ENCODE results near the gene UGT1A10.

Gene UGT1A10

GRCh38 chr2:233779722-233780121 lies 143.5 kb downstream of the UGT1A10 start:
- H3K4me3 ChIP-seq (ENCODE audit: low read depth, low read length), result no peak overlapping the region
- in situ Hi-C loops (cut with HindIII; ENCODE audit: low sequenced_read_pairs), result no loop called here
- no peak for TF ChIP-seq CTCF (IDR thresholded peaks at IDR 0.05; ENCODE audit: low read depth, low read length, missing control alignments)
- no peak for DNase-seq (ENCODE audit: low read depth)

GRCh38 chr2:233780771-233781170 lies 144.5 kb downstream of the UGT1A10 start:
- in situ Hi-C loops (cut with HindIII; ENCODE audit: low sequenced_read_pairs), result no loop called here
- no peak for TF ChIP-seq CTCF (IDR thresholded peaks at IDR 0.05; ENCODE audit: low read depth, low read length, missing control alignments)
- no peak for DNase-seq (ENCODE audit: low read depth)
- no peak overlapping the region for H3K4me3 ChIP-seq (ENCODE audit: low read depth, low read length)

GRCh38 chr2:233789554-233789953 lies 153.3 kb downstream of the UGT1A10 start:
- H3K4me3 ChIP-seq (ENCODE audit: low read depth, low read length), result no peak overlapping the region
- in situ Hi-C loops (cut with HindIII; ENCODE audit: low sequenced_read_pairs), result no loop called here
- no peak for TF ChIP-seq CTCF (IDR thresholded peaks at IDR 0.05; ENCODE audit: low read depth, low read length, missing control alignments)
- DNase-seq (ENCODE audit: low read depth), result no peak

GRCh38 chr2:233791151-233791882 lies 155.1 kb downstream of the UGT1A10 start:
- no peak for TF ChIP-seq CTCF (IDR thresholded peaks at IDR 0.05; ENCODE audit: low read depth, low read length, missing control alignments)
- H3K4me3 ChIP-seq (ENCODE audit: low read depth, low read length), result no peak overlapping the region
- in situ Hi-C loops (cut with HindIII; ENCODE audit: low sequenced_read_pairs), result no loop called here
- no peak for DNase-seq (ENCODE audit: low read depth)

GRCh38 chr2:233791883-233792329 lies 155.7 kb downstream of the UGT1A10 start:
- in situ Hi-C loops (cut with HindIII; ENCODE audit: low sequenced_read_pairs), result no loop called here
- DNase-seq (ENCODE audit: low read depth), result no peak
- TF ChIP-seq CTCF (IDR thresholded peaks at IDR 0.05; ENCODE audit: low read depth, low read length, missing control alignments), result no peak
- H3K4me3 ChIP-seq (ENCODE audit: low read depth, low read length), result no peak overlapping the region

- no peak for TF ChIP-seq CTCF (IDR thresholded peaks at IDR 0.05; ENCODE audit: low read depth, low read length, missing control alignments)
- no peak overlapping the region for H3K4me3 ChIP-seq (ENCODE audit: low read depth, low read length)
- in situ Hi-C loops (cut with HindIII; ENCODE audit: low sequenced_read_pairs), result no loop called here
- DNase-seq (ENCODE audit: low read depth), result no peak
These were observed 156.5 kb downstream of the UGT1A10 start for GRCh38 chr2:233792720-233793119.
